H9 (cell line): ENCODE data around the gene SPOP. TPM values are rescaled to one million over a fixed set of nuclear protein-coding genes. Genes with fewer than 3 reads are reported as not detected.

Experiments
- DNase-seq: peaks from one replicate; pipeline ENCODE4 v3.0.0-alpha.2; 2017
- H2AFZ ChIP-seq: one replicate; pipeline ENCODE4 v1.6.1; 2013; ENCODE audit warnings: mild to moderate bottlenecking, low read length, control low read depth, moderate library complexity
- H2AK5ac ChIP-seq: 2 replicates; pipeline ENCODE4 v1.6.1; 2013; ENCODE audit warnings: low read length, control low read depth, mixed read lengths; ENCODE audit not compliant: insufficient read length
- H2BK120ac ChIP-seq: one replicate; pipeline ENCODE4 v1.6.1; 2013; ENCODE audit warnings: low read depth, mild to moderate bottlenecking, low read length, control low read depth, inconsistent platforms; ENCODE audit not compliant: poor library complexity, severe bottlenecking
- H2BK12ac ChIP-seq: 2 replicates; pipeline ENCODE4 v1.6.1; 2013; ENCODE audit warnings: low read length, control low read depth, mixed read lengths, low read depth; ENCODE audit not compliant: insufficient read length
- H2BK15ac ChIP-seq: 2 replicates; pipeline ENCODE4 v1.6.1; 2013; ENCODE audit warnings: low read depth, low read length, control low read depth
- H2BK20ac ChIP-seq: one replicate; pipeline ENCODE4 v1.6.1; 2013; ENCODE audit warnings: low read depth, mild to moderate bottlenecking, low read length, control low read depth, inconsistent platforms; ENCODE audit not compliant: poor library complexity, severe bottlenecking
- H2BK5ac ChIP-seq: 2 replicates; pipeline ENCODE4 v1.6.1; 2013; ENCODE audit warnings: low read length, control low read depth, mixed read lengths; ENCODE audit not compliant: insufficient read length
- H3K14ac ChIP-seq: 2 replicates; pipeline ENCODE4 v1.6.1; 2013; ENCODE audit warnings: low read length, control low read depth; ENCODE audit not compliant: insufficient read depth
- H3K18ac ChIP-seq: 2 replicates; pipeline ENCODE4 v1.6.1; 2013; ENCODE audit warnings: low read depth, mild to moderate bottlenecking, mixed read lengths, low read length, control low read depth; ENCODE audit not compliant: insufficient read length
- H3K23ac ChIP-seq: 2 replicates; pipeline ENCODE4 v1.6.1; 2013; ENCODE audit warnings: low read length, control low read depth, mixed read lengths, low read depth; ENCODE audit not compliant: insufficient read length
- H3K23me2 ChIP-seq: 2 replicates; pipeline ENCODE4 v1.6.1; 2013; ENCODE audit warnings: low read depth, mild to moderate bottlenecking, mixed read lengths, low read length, control low read depth; ENCODE audit not compliant: insufficient read length, poor library complexity, severe bottlenecking
- H3K27ac ChIP-seq: 2 replicates; pipeline ENCODE4 v1.5.1; 2013; ENCODE audit warnings: low read length, control low read depth, mixed read lengths, low read depth; ENCODE audit not compliant: insufficient read length
- H3K27me3 ChIP-seq: 2 replicates; pipeline ENCODE4 v1.6.1; 2013; ENCODE audit warnings: low read length, control low read depth, inconsistent platforms; ENCODE audit not compliant: insufficient read depth
- H3K4ac ChIP-seq: 2 replicates; pipeline ENCODE4 v1.6.1; 2013; ENCODE audit warnings: low read depth, mild to moderate bottlenecking, control low read depth, inconsistent platforms, low read length, moderate library complexity
- H3K4me1 ChIP-seq: 2 replicates; pipeline ENCODE4 v1.6.1; 2013; ENCODE audit warnings: low read length, control low read depth, inconsistent platforms; ENCODE audit not compliant: insufficient read depth
- H3K4me2 ChIP-seq: 2 replicates; pipeline ENCODE4 v1.6.1; 2013; ENCODE audit warnings: low read length, control low read depth, mixed read lengths; ENCODE audit not compliant: insufficient read length, insufficient read depth
- H3K56ac ChIP-seq: 2 replicates; pipeline ENCODE4 v1.6.1; 2013; ENCODE audit warnings: low read depth, mild to moderate bottlenecking, mixed read lengths, low read length, control low read depth; ENCODE audit not compliant: insufficient read length
- H3K79me1 ChIP-seq: 2 replicates; pipeline ENCODE4 v1.6.1; 2013; ENCODE audit warnings: low read depth, mild to moderate bottlenecking, moderate library complexity, low read length, control low read depth, inconsistent platforms; ENCODE audit not compliant: insufficient read depth, poor library complexity, severe bottlenecking
- H3K79me2 ChIP-seq: 2 replicates; pipeline ENCODE4 v1.6.1; 2013; ENCODE audit warnings: low read length, control low read depth, inconsistent platforms; ENCODE audit not compliant: insufficient read depth
- H3K9ac ChIP-seq: 2 replicates; pipeline ENCODE4 v1.6.1; 2013; ENCODE audit warnings: low read length, control low read depth, mixed read lengths; ENCODE audit not compliant: insufficient read length; ENCODE audit errors: extremely low read depth
- H3K9me3 ChIP-seq: one replicate; pipeline ENCODE4 v1.6.1; 2013; ENCODE audit warnings: low read depth, low read length, inconsistent platforms; ENCODE audit not compliant: control insufficient read depth
- H3T11ph ChIP-seq: one replicate; pipeline ENCODE4 v1.6.1; 2013; ENCODE audit warnings: mild to moderate bottlenecking, low read length, control low read depth, inconsistent platforms
- H4K20me1 ChIP-seq: one replicate; pipeline ENCODE4 v1.6.1; 2013; ENCODE audit not compliant: control insufficient read depth, insufficient read length, insufficient read depth
- H4K5ac ChIP-seq: 2 replicates; pipeline ENCODE4 v1.6.1; 2013; ENCODE audit warnings: low read depth, mild to moderate bottlenecking, mixed read lengths, low read length, control low read depth; ENCODE audit not compliant: insufficient read length
- H4K8ac ChIP-seq: replicated peaks from 2 replicates; pipeline ENCODE4 v1.6.1; 2013; ENCODE audit warnings: low read length, control low read depth, mixed read lengths, low read depth; ENCODE audit not compliant: insufficient read length
- H4K91ac ChIP-seq: 2 replicates; pipeline ENCODE4 v1.6.1; 2013; ENCODE audit warnings: low read depth, mild to moderate bottlenecking, moderate library complexity, mixed read lengths, low read length, control low read depth; ENCODE audit not compliant: insufficient read length
- H3K27ac Mint-ChIP-seq, 3 experiments: 2 replicates in 2 of 3; 3 replicates in 1 of 3; pipeline ENCODE4 v1.8.0; 2020 to 2021; ENCODE audit warnings: mixed read lengths in 3 of 3, mild to moderate bottlenecking in 1 of 3, moderate library complexity in 1 of 3
- H3K27me3 Mint-ChIP-seq: 2 replicates; pipeline ENCODE4 v1.8.0; 2021; ENCODE audit warnings: low read depth, mild to moderate bottlenecking, moderate library complexity, mixed read lengths
- H3K36me3 Mint-ChIP-seq, 3 experiments: 2 replicates in 2 of 3; 3 replicates in 1 of 3; pipeline ENCODE4 v1.8.0; 2020 to 2021; ENCODE audit warnings: low read depth in 3 of 3, mixed read lengths in 3 of 3; ENCODE audit not compliant: insufficient read depth in 1 of 3
- H3K4me1 Mint-ChIP-seq, 2 experiments: 2 replicates each; pipeline ENCODE4 v1.8.0; 2020; ENCODE audit warnings: mixed read lengths in 2 of 2
- H3K4me3 Mint-ChIP-seq, 2 experiments: 2 replicates in 1 of 2; 3 replicates in 1 of 2; pipeline ENCODE4 v1.8.0; 2020 to 2021; ENCODE audit warnings: mild to moderate bottlenecking in 2 of 2, mixed read lengths in 2 of 2, moderate library complexity in 1 of 2
- H3K9me3 Mint-ChIP-seq, 2 experiments: 2 replicates in 1 of 2; 3 replicates in 1 of 2; pipeline ENCODE4 v1.8.0; 2020; ENCODE audit warnings: mild to moderate bottlenecking in 2 of 2, mixed read lengths in 2 of 2, moderate library complexity in 1 of 2
- CTCF ChIP-seq: fragments of 200-600 bp; sonication (generic); conservative IDR thresholded peaks from 3 replicates; pipeline ENCODE4 v1.8.0; 2021; ENCODE audit warnings: antibody characterized with exemption, mild to moderate bottlenecking
- WGBS: extraction: QIAGEN DNeasy Blood & Tissue Kit; methylation state at CpG from one replicate; pipeline ENCODE4 v1.1.7; 2013; ENCODE audit warnings: missing lambda C conversion rate, low lambda C conversion rate, mixed read lengths; ENCODE audit not compliant: insufficient read length; ENCODE audit errors: extremely low coverage; 5-methylcytosine and 5-hydroxymethylcytosine counted together
- total RNA-seq: library from RNA; stranded (reverse); gene quantifications from 2 replicates; pipeline ENCODE4 v1.2.1, GENCODE V29; 2021

SPOP gene
- total RNA-seq, 1 experiment from 2014 or later, result 33.7 TPM

DNA sequence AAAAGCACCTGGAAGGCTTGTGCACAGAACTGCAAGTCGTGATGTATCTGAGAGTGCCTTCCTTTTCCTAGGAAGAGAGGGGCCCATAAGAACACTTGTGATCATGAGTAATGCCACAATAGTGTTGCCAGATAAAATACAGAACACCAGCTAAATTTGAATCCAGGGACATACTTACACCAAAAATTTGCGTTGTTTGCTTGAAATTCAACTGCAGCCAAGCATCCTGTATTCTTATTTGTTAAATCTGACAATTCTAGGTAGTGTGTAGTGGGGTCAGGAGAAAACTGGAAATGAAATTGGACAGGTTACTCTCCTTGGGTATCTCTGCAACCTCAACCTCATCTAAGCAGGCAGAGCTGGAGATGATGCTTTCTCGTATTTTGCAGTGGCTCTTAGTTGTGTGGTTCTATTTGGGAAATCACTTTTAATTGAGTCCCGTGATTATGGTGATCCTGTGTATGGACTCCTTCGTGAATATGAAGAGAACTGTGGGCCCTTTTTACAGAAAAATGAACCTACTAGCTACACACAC is 17.9 kb upstream of the SPOP start:
- Histone ChIP-seq H2BK5ac (no peak overlapping the region), H3K27me3 (no peaks in the 10 kb centered on the region), H2BK12ac (no peak overlapping the region), H4K20me1 (no peaks in the 10 kb centered on the region), H2BK120ac (no peak overlapping the region), H3K23me2 (peaks cover 3% of the 10 kb centered on the region), H2AFZ (no peak overlapping the region), H3K56ac (no peak overlapping the region), H3K79me2 (no peaks in the 10 kb centered on the region), H2BK15ac (no peak overlapping the region), H3K18ac (no peak overlapping the region), H2AK5ac (no peak overlapping the region), H3K9ac (no peak overlapping the region), H3K79me1 (no peaks in the 10 kb centered on the region), H3T11ph (no peak overlapping the region), H3K14ac (no peak overlapping the region), H4K8ac (no peak overlapping the region), H3K9me3 (no peaks in the 10 kb centered on the region), H3K4me2 (no peak overlapping the region), H3K4ac (no peak overlapping the region), H3K4me1 (no peaks in the 10 kb centered on the region; the same call in 1 of the 2 replicates), H3K23ac (no peak overlapping the region), H4K5ac (no peak overlapping the region), H4K91ac (no peak overlapping the region), H2BK20ac (no peak overlapping the region), H3K27ac (no peak overlapping the region)
- Mint-ChIP-seq H3K4me1 (peaks cover 15 to 16% of the 10 kb centered on the region in 2 experiments), H3K27ac (no peak overlapping the region), H3K4me3 (no peak overlapping the region), H3K36me3 (peaks cover 0 to 11% (median 10%) of the 10 kb centered on the region in 3 experiments; a peak in 6 of 7 replicates), H3K9me3 (no peaks in the 10 kb centered on the region), H3K27me3 (peaks cover 10% of the 10 kb centered on the region)
- WGBS, result no CpG with 5 or more reads among the region's 5 CpGs
- no peak for DNase-seq
- TF ChIP-seq CTCF, result no peak
